ENCODE results near the gene TMEM236.

TMEM236 gene

GRCh38 chr10:17847585-17848296 is 95.7 kb downstream of the TMEM236 start:
- DNase-seq: peak; percentile 31
- in situ Hi-C loops (cut with HindIII; ENCODE audit: low pct_ligation_motif_present, low pct_unique_long_range_greater_than_20kb, low sequenced_read_pairs): no loop called here

- DNase-seq: no peak
- in situ Hi-C loops (cut with HindIII; ENCODE audit: low pct_ligation_motif_present, low pct_unique_long_range_greater_than_20kb, low sequenced_read_pairs): no loop called here
Measured at GRCh38 chr10:17848646-17849045, 96.6 kb downstream of the TMEM236 start.
